Measurements from ENCODE around the gene SNRPD2. TPM values are rescaled to one million over a fixed set of nuclear protein-coding genes. Genes with fewer than 3 reads are reported as not detected.

The SNRPD2 gene
- total and polyA plus RNA-seq, 2 donors (not counting 1 experiment from before 2014, with no cell fraction given) = 362 to 440 TPM

DNA sequence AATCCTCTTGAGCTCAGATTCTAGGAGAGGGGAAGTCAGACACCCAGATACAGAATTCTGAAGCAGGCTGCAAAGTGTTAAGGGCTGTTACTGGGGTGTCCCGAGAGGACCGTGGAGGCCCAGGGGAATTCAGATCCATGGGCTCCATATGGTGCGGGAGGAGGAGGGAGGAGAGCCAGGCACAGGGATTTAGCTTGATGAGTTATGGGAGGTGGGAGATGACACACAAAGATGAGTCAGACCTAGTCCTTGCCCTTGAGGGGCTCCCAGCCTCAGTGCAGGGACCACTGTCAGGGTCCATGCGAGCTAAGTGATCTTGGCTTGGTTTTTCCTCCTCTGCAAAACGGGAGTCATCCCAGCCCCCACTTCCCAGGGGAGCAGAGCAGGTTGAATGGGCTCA lies 38.1 kb downstream of the SNRPD2 start:
- no peak for TF ChIP-seq EZH2 (IDR thresholded peaks at IDR 0.05; ENCODE audit: low read length, missing control alignments)
- TF ChIP-seq, protein P1, sequence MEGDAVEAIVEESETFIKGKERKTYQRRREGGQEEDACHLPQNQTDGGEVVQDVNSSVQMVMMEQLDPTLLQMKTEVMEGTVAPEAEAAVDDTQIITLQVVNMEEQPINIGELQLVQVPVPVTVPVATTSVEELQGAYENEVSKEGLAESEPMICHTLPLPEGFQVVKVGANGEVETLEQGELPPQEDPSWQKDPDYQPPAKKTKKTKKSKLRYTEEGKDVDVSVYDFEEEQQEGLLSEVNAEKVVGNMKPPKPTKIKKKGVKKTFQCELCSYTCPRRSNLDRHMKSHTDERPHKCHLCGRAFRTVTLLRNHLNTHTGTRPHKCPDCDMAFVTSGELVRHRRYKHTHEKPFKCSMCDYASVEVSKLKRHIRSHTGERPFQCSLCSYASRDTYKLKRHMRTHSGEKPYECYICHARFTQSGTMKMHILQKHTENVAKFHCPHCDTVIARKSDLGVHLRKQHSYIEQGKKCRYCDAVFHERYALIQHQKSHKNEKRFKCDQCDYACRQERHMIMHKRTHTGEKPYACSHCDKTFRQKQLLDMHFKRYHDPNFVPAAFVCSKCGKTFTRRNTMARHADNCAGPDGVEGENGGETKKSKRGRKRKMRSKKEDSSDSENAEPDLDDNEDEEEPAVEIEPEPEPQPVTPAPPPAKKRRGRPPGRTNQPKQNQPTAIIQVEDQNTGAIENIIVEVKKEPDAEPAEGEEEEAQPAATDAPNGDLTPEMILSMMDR (conservative IDR thresholded peaks at IDR 0.05 in 1 of 2, IDR thresholded peaks at IDR 0.05 in 1 of 2; ENCODE audit: low read depth in 1 of 2, low read length in 2 of 2) = no peak

DNA sequence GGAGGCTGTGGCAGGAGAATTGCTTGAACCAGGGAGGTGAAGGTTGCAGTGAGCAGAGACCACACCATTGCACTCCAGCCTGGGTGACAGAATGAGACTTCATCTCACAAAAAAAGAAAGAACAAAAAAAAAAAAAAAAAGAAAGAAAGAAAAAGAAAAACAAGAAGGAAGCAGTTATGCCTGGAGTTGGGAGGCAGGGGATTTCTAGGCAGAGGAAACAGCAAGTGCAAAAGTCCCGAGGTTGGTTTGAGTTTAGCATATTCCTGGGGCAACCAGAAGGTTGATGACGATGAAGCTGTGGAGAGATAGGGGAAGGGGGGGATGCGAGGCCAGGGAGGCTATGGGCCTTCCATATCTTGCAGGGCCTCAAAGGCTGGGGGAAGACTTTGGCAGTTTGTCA lies 41.0 kb downstream of the SNRPD2 start:
- Histone ChIP-seq H3K4me3 (replicated peaks in 1 of 4; ENCODE audit: control extremely low read depth in 1 of 4, insufficient read depth in 1 of 4, low read depth in 3 of 4, low read length in 4 of 4) (no peak overlapping the region), H2AFZ (ENCODE audit: low read length) (no peak overlapping the region), H3K4me1 (ENCODE audit: control insufficient read depth, extremely low read depth, insufficient read depth, low read length) (no peaks in the 10 kb centered on the region), H3K79me2 (ENCODE audit: control insufficient read depth, insufficient read depth, low read length) (no peaks in the 10 kb centered on the region), H3K27ac (ENCODE audit: insufficient read depth, low read length) (no peak overlapping the region), H3K9ac (ENCODE audit: insufficient read depth, low read length) (no peak overlapping the region), H3K36me3 (ENCODE audit: control insufficient read depth, insufficient read depth, low read length) (no peaks in the 10 kb centered on the region), H3K27me3 (ENCODE audit: control insufficient read depth, insufficient read depth, low read length) (no peaks in the 10 kb centered on the region), H3K4me2 (ENCODE audit: extremely low read depth, insufficient read depth, low read length) (no peak overlapping the region), H4K20me1 (ENCODE audit: control insufficient read depth, extremely low read depth, insufficient read depth, low read length) (no peaks in the 10 kb centered on the region), H3K9me3 (ENCODE audit: control insufficient read depth, insufficient read depth, low read depth, low read length) (no peaks in the 10 kb centered on the region)
- DNase-seq (ENCODE audit: low read depth in 2 of 2) = no peak
- TF ChIP-seq, protein P1 (conservative IDR thresholded peaks at IDR 0.05 in 1 of 2, IDR thresholded peaks at IDR 0.05 in 1 of 2; ENCODE audit: low read depth in 1 of 2, low read length in 2 of 2) = no peak
- TF ChIP-seq EZH2 (IDR thresholded peaks at IDR 0.05; ENCODE audit: low read length, missing control alignments) = no peak

More for the DNA sequence above, 38.1 kb downstream of the SNRPD2 start:
- Histone ChIP-seq H3K36me3 (ENCODE audit: control insufficient read depth, insufficient read depth, low read length) (no peaks in the 10 kb centered on the region), H3K79me2 (ENCODE audit: control insufficient read depth, insufficient read depth, low read length) (no peaks in the 10 kb centered on the region), H3K27me3 (ENCODE audit: control insufficient read depth, insufficient read depth, low read length) (no peaks in the 10 kb centered on the region), H3K4me1 (ENCODE audit: control insufficient read depth, extremely low read depth, insufficient read depth, low read length) (no peaks in the 10 kb centered on the region), H3K27ac (ENCODE audit: insufficient read depth, low read length) (no peak overlapping the region), H2AFZ (ENCODE audit: low read length) (no peak overlapping the region), H3K9ac (ENCODE audit: insufficient read depth, low read length) (no peak overlapping the region), H3K4me3 (replicated peaks in 1 of 4; ENCODE audit: control extremely low read depth in 1 of 4, insufficient read depth in 1 of 4, low read depth in 3 of 4, low read length in 4 of 4) (no peak overlapping the region), H4K20me1 (ENCODE audit: control insufficient read depth, extremely low read depth, insufficient read depth, low read length) (no peaks in the 10 kb centered on the region), H3K4me2 (ENCODE audit: extremely low read depth, insufficient read depth, low read length) (no peak overlapping the region), H3K9me3 (ENCODE audit: control insufficient read depth, insufficient read depth, low read depth, low read length) (no peaks in the 10 kb centered on the region)
- no peak for DNase-seq (ENCODE audit: low read depth in 2 of 2)

DNA sequence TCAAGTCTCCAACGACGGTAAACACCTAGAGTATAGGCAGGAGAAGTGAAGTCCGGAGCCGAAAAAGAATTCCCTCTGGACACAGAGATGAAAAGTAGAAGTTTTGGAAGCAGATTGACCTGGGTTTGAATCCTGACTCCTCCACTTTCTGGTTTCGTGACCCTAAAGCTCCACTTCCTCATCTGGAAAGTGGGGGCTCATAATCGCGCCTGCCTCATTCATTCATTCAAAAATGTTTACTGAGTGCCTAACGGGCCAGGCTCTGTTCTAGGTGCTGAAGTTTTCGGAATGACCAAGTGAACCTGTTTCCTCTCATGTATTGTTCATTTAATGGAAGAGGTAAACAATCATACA lies 45.4 kb downstream of the SNRPD2 start:
- Histone ChIP-seq H3K4me1 (ENCODE audit: control insufficient read depth, extremely low read depth, insufficient read depth, low read length) (peaks cover 2% of the 10 kb centered on the region), H3K79me2 (ENCODE audit: control insufficient read depth, insufficient read depth, low read length) (no peaks in the 10 kb centered on the region), H2AFZ (ENCODE audit: low read length) (no peak overlapping the region), H3K36me3 (ENCODE audit: control insufficient read depth, insufficient read depth, low read length) (no peaks in the 10 kb centered on the region), H3K9me3 (ENCODE audit: control insufficient read depth, insufficient read depth, low read depth, low read length) (no peaks in the 10 kb centered on the region), H3K4me3 (replicated peaks in 1 of 4; ENCODE audit: control extremely low read depth in 1 of 4, insufficient read depth in 1 of 4, low read depth in 3 of 4, low read length in 4 of 4) (peak overlapping the region in 2 of 4 experiments; percentile 63 to 65), H3K4me2 (ENCODE audit: extremely low read depth, insufficient read depth, low read length) (no peak overlapping the region), H4K20me1 (ENCODE audit: control insufficient read depth, extremely low read depth, insufficient read depth, low read length) (no peaks in the 10 kb centered on the region), H3K9ac (ENCODE audit: insufficient read depth, low read length) (no peak overlapping the region), H3K27ac (ENCODE audit: insufficient read depth, low read length) (no peak overlapping the region), H3K27me3 (ENCODE audit: control insufficient read depth, insufficient read depth, low read length) (no peaks in the 10 kb centered on the region)
- DNase-seq (ENCODE audit: low read depth in 2 of 2) = no peak
- TF ChIP-seq, protein P1 (conservative IDR thresholded peaks at IDR 0.05 in 1 of 2, IDR thresholded peaks at IDR 0.05 in 1 of 2; ENCODE audit: low read depth in 1 of 2, low read length in 2 of 2) = no peak
- no peak for TF ChIP-seq EZH2 (IDR thresholded peaks at IDR 0.05; ENCODE audit: low read length, missing control alignments)

Data from fibroblast of lung (primary cell).